ENCODE results near the gene TSSK3.

GRCh38 chr1:32334274-32334861 lies 28.0 kb upstream of the TSSK3 start:
- TF ChIP-seq POLR2A (IDR thresholded peaks at IDR 0.05), result no peak
- no peak for TF ChIP-seq CTCF (IDR thresholded peaks at IDR 0.05 in 4 of 5, conservative IDR thresholded peaks at IDR 0.05 in 1 of 5)

All from gastrocnemius medialis (tissue), 4 donors.